Hepatocyte (in vitro differentiated cells): ENCODE results near the gene GRK3.

Source experiments
- CTCF ChIP-seq: fragments of 200-600 bp; sonication (generic); IDR thresholded peaks from 2 replicates; pipeline ENCODE4 v1.5.1; 2016; ENCODE audit warnings: antibody characterized with exemption, mild to moderate bottlenecking; ENCODE audit not compliant: poor library complexity
- EZH2 ChIP-seq: fragments of 200-600 bp; sonication (generic); IDR thresholded peaks from 2 replicates; pipeline ENCODE4 v1.6.1; 2016; ENCODE audit warnings: antibody characterized with exemption, mild to moderate bottlenecking, borderline replicate concordance

GRCh38 chr22:25545146-25545545 lies 19.3 kb upstream of the GRK3 start:
- TF ChIP-seq CTCF (no peak), EZH2 (no peak)
